Endothelial cell of umbilical vein (primary cell): Measurements from ENCODE around the gene COG5. TPM values are rescaled to one million over a fixed set of nuclear protein-coding genes. Genes with fewer than 3 reads are reported as not detected.

Source experiments
- BruUV-seq: library from RNA; stranded (reverse); fragments of 400-500 nt; replicated peaks from 2 replicates; lab custom pipeline; 2021; lab: Mats Ljungman, UMichigan
- CTCF ChIA-PET: fragments of 300-600, 350-600 bp; sonication (Branson Sonifier 250); formaldehyde crosslinking; loops from one replicate; lab custom pipeline; 2021; ENCODE audit warnings: antibody characterized with exemption, inconsistent platforms; lab: Charles Lee
- POLR2A ChIA-PET: fragments of 300-600, 350-600 bp; sonication (Branson Sonifier 250); formaldehyde crosslinking; loops from one replicate; lab custom pipeline; 2021; ENCODE audit warnings: antibody characterized with exemption, inconsistent platforms; lab: Charles Lee
- DNase-seq: peaks from one replicate; pipeline ENCODE4 v3.0.0-alpha.2; 2011; ENCODE audit warnings: low read depth, low spot score
- FAIRE-seq: peaks from 2 replicates; lab custom pipeline; 2011; peaks lifted over from hg19 to GRCh38; lab: Jason Lieb, UNC
- H2AFZ ChIP-seq: 2 replicates; pipeline ENCODE4 v1.6.0; 2012; ENCODE audit warnings: low read depth, low read length, control low read depth, inconsistent platforms
- H3K27ac ChIP-seq: 2 replicates; pipeline ENCODE4 v1.5.1; 2011; ENCODE audit warnings: low read depth, mild to moderate bottlenecking, control low read depth, low read length, moderate library complexity; ENCODE audit not compliant: insufficient read depth
- H3K27me3 ChIP-seq, 2 experiments: 2 replicates each; pipeline versions ENCODE4 v1.6.0 to v1.6.1; 2011; ENCODE audit warnings: low read length in 2 of 2, mixed read lengths in 1 of 2; ENCODE audit not compliant: control insufficient read depth in 2 of 2, insufficient read depth in 2 of 2
- H3K36me3 ChIP-seq, 2 experiments: 2 replicates in 1 of 2; 3 replicates in 1 of 2; pipeline ENCODE4 v1.5.1; 2011; ENCODE audit warnings: low read length in 2 of 2, mild to moderate bottlenecking in 1 of 2, moderate library complexity in 1 of 2; ENCODE audit not compliant: control insufficient read depth in 2 of 2, insufficient read depth in 2 of 2; ENCODE audit errors: extremely low read depth in 1 of 2
- H3K4me1 ChIP-seq: 3 replicates; pipeline ENCODE4 v1.5.1; 2011; ENCODE audit warnings: mild to moderate bottlenecking, low read length; ENCODE audit not compliant: control insufficient read depth, insufficient read depth; ENCODE audit errors: extremely low read depth
- H3K4me2 ChIP-seq: 2 replicates; pipeline ENCODE4 v1.6.1; 2011; ENCODE audit warnings: low read length, control low read depth, mixed read lengths; ENCODE audit not compliant: insufficient read depth
- H3K4me3 ChIP-seq, 3 experiments: fragments of 200-600 bp in 1 of 3; sonication (generic), shearing (Covaris generic) in 1 of 3; replicated peaks in 1 of 3; 2 replicates each; pipeline ENCODE4 v1.5.1; 2011 to 2016; ENCODE audit warnings: control low read depth in 3 of 3, low read length in 3 of 3, mild to moderate bottlenecking in 2 of 3, inconsistent platforms in 1 of 3, low read depth in 1 of 3, moderate library complexity in 1 of 3; ENCODE audit not compliant: insufficient read depth in 1 of 3
- H3K79me2 ChIP-seq: 2 replicates; pipeline ENCODE4 v1.6.0; 2012; ENCODE audit warnings: low read length, inconsistent platforms; ENCODE audit not compliant: control insufficient read depth, insufficient read depth
- H3K9ac ChIP-seq: replicated peaks from 2 replicates; pipeline ENCODE3; 2011; ENCODE audit warnings: low read length, control low read depth; ENCODE audit not compliant: insufficient read depth; ENCODE audit errors: extremely low read depth
- H3K9me1 ChIP-seq: replicated peaks from 3 replicates; pipeline ENCODE4 v1.6.0; 2011; ENCODE audit warnings: mild to moderate bottlenecking, low read length; ENCODE audit not compliant: control insufficient read depth, insufficient read depth; ENCODE audit errors: extremely low read depth
- H3K9me3 ChIP-seq: replicated peaks from 2 replicates; pipeline ENCODE4 v1.5.1; 2012; ENCODE audit warnings: low read length, inconsistent platforms; ENCODE audit not compliant: control insufficient read depth, insufficient read depth
- H4K20me1 ChIP-seq: replicated peaks from 2 replicates; pipeline ENCODE3; 2011; ENCODE audit warnings: mild to moderate bottlenecking, low read length; ENCODE audit not compliant: control insufficient read depth, insufficient read depth; ENCODE audit errors: extremely low read depth
- CTCF ChIP-seq, 2 donors: IDR thresholded peaks; 1 replicate in 1 of 2; 2 replicates in 1 of 2; pipeline ENCODE4 v1.5.1; 2011; ENCODE audit warnings: low read length in 2 of 2, mild to moderate bottlenecking in 2 of 2, moderate library complexity in 2 of 2, control low read depth in 1 of 2, inconsistent platforms in 1 of 2, low read depth in 1 of 2; ENCODE audit not compliant: insufficient read depth in 1 of 2; ENCODE audit errors: extremely low read depth in 1 of 2
- EZH2 ChIP-seq: IDR thresholded peaks from 2 replicates; pipeline ENCODE4 v1.6.1; 2012; ENCODE audit warnings: borderline replicate concordance, low read depth, mild to moderate bottlenecking, moderate library complexity, low read length, inconsistent platforms; ENCODE audit not compliant: severe bottlenecking
- FOS ChIP-seq: IDR thresholded peaks from 2 replicates; pipeline ENCODE4 v1.6.1; 2011; ENCODE audit warnings: mild to moderate bottlenecking, low read length, moderate library complexity, borderline replicate concordance; ENCODE audit not compliant: insufficient read depth
- GATA2 ChIP-seq: IDR thresholded peaks from 2 replicates; pipeline ENCODE4 v1.7.0; 2011; ENCODE audit warnings: low read depth, mild to moderate bottlenecking, moderate library complexity, mixed read lengths, low read length; ENCODE audit not compliant: insufficient read length, insufficient read depth
- JUN ChIP-seq: IDR thresholded peaks from 2 replicates; pipeline ENCODE4 v1.6.1; 2011; ENCODE audit warnings: borderline replicate concordance, low read depth; ENCODE audit not compliant: insufficient read length, insufficient read depth
- MAX ChIP-seq: IDR thresholded peaks from 2 replicates; pipeline ENCODE4 v1.6.1; 2011; ENCODE audit not compliant: insufficient read depth, insufficient read length
- MYC ChIP-seq: IDR thresholded peaks from one replicate; pipeline ENCODE4 v1.6.1; 2011; ENCODE audit warnings: mild to moderate bottlenecking, low read depth, low read length
- POLR2A ChIP-seq: IDR thresholded peaks from 2 replicates; pipeline ENCODE4 v1.6.1; 2012; ENCODE audit warnings: low read depth, mild to moderate bottlenecking, control low read depth, low read length
- POLR2AphosphoS5 ChIP-seq: IDR thresholded peaks from 2 replicates; pipeline ENCODE4 v1.6.1; 2012; ENCODE audit warnings: low read depth, mild to moderate bottlenecking, control low read depth, low read length, moderate library complexity; ENCODE audit not compliant: insufficient read depth
- dilution Hi-C: fragments of 300-500 bp; cut with MboI; formaldehyde crosslinking; loops from one replicate; pipeline ENCODE4 v1.15.0; 2019; ENCODE audit warnings: low sequenced_read_pairs; ENCODE audit not compliant: extremely low pct_ligation_motif_present
- intact Hi-C: fragments of 100-400 bp; cut with micrococcal nuclease; formaldehyde crosslinking; loops from one replicate; pipeline ENCODE4 v1.10.0; 2022
- polyA plus RNA-seq, 4 experiments: library from polyadenylated mRNA; depleted of rRNA in 3 of 4; stranded (reverse) in 3 of 4; unstranded in 1 of 4; fragments of >200 nt; gene quantifications; 2 replicates each; pipeline versions ENCODE4 v1.2.1 to v1.2.3, GENCODE V29; 2011 to 2012; ENCODE audit warnings: missing spikeins in 1 of 4
- total RNA-seq: library from RNA; stranded (reverse); gene quantifications from 2 replicates; pipeline ENCODE4 v1.2.3, GENCODE V29; 2021

Gene COG5
- total and polyA plus RNA-seq, 2 donors (not counting 3 experiments of a cell fraction or from before 2014, with no cell fraction given) = 18.8 to 45.3 TPM

GRCh38 chr7:107414198-107414597 is 149.5 kb downstream of the COG5 start:
- Histone ChIP-seq H3K36me3 (no peaks in the 10 kb centered on the region), H3K79me2 (no peaks in the 10 kb centered on the region), H3K4me2 (no peak overlapping the region), H3K9me3 (no peaks in the 10 kb centered on the region), H3K4me3 (no peak overlapping the region), H3K27me3 (no peaks in the 10 kb centered on the region), H2AFZ (no peak overlapping the region), H3K9me1 (no peaks in the 10 kb centered on the region), H4K20me1 (no peaks in the 10 kb centered on the region), H3K9ac (no peak overlapping the region), H3K4me1 (no peaks in the 10 kb centered on the region), H3K27ac (no peak overlapping the region)
- dilution Hi-C loops (no loop called here), intact Hi-C loops (no loop called here)
- ChIA-PET CTCF (no interaction called here), POLR2A (no interaction called here)
- no TSS peak for BruUV-seq
- no peak for DNase-seq
- TF ChIP-seq JUN = no peak
- no peak for FAIRE-seq

- no peaks in the 10 kb centered on the region for H3K79me2 ChIP-seq
- intact Hi-C loops (no loop called here), dilution Hi-C loops (no loop called here)
- BruUV-seq = no TSS peak
- H3K9me3 ChIP-seq = no peaks in the 10 kb centered on the region
- H3K27me3 ChIP-seq = no peaks in the 10 kb centered on the region
- no peaks in the 10 kb centered on the region for H3K36me3 ChIP-seq
- FAIRE-seq = no peak
- no peak overlapping the region for H3K4me3 ChIP-seq
- H3K4me1 ChIP-seq = peaks cover 4% of the 10 kb centered on the region
- CTCF ChIA-PET = no interaction called here
- H4K20me1 ChIP-seq = no peaks in the 10 kb centered on the region
- POLR2A ChIA-PET = no interaction called here
- no peak overlapping the region for H3K27ac ChIP-seq
- no peak overlapping the region for H3K9ac ChIP-seq
- no peak overlapping the region for H3K4me2 ChIP-seq
- no peak overlapping the region for H2AFZ ChIP-seq
- DNase-seq = no peak
- H3K9me1 ChIP-seq = no peaks in the 10 kb centered on the region
- no peak for TF ChIP-seq JUN
- no peak for TF ChIP-seq FOS
- TF ChIP-seq POLR2A = no peak
- no peak for TF ChIP-seq POLR2AphosphoS5
- TF ChIP-seq CTCF (IDR thresholded peaks at IDR 0.05; ENCODE audit: extremely low read depth in 1 of 2, insufficient read depth in 1 of 2, low read depth in 1 of 2, low read length in 2 of 2) = no peak
- TF ChIP-seq MYC = no peak
- no peak for TF ChIP-seq MAX
- no peak for TF ChIP-seq EZH2
- TF ChIP-seq GATA2 = no peak
These were observed 155.4 kb downstream of the COG5 start for GRCh38 chr7:107408349-107408748.
